MG63 (cell line): ENCODE data around the gene SCN2A. TPM values are rescaled to one million over a fixed set of nuclear protein-coding genes. Genes with fewer than 3 reads are reported as not detected.
A peak's percentile ranks its signal among the peaks of the same experiment; 100 is the strongest.
"Not testable (repeated sequence)": the region's sequence is repeated elsewhere in the genome, so short reads cannot be mapped to it uniquely, and the experiment has no call there.

Source experiments
- DNase-seq: peaks from one replicate; pipeline ENCODE4 v3.0.0-alpha.2; 2020
- H3K27me3 ChIP-seq: fragments of 250-450 bp; sonication (Bioruptor Pico); 2 replicates; pipeline ENCODE4 v1.5.1; 2020; ENCODE audit warnings: mild to moderate bottlenecking, moderate library complexity
- H3K36me3 ChIP-seq: fragments of 250-450 bp; sonication (Bioruptor Pico); 2 replicates; pipeline ENCODE4 v1.5.1; 2020; ENCODE audit warnings: mild to moderate bottlenecking, moderate library complexity
- H3K4me3 ChIP-seq: fragments of 250-450 bp; sonication (Bioruptor Pico); 2 replicates; pipeline ENCODE4 v1.5.1; 2020; ENCODE audit warnings: mild to moderate bottlenecking, moderate library complexity
- H3K9me3 ChIP-seq: fragments of 250-450 bp; sonication (Bioruptor Pico); 2 replicates; pipeline ENCODE4 v1.5.1; 2020; ENCODE audit warnings: mild to moderate bottlenecking, moderate library complexity
- total RNA-seq: library from RNA; depleted of rRNA; stranded (reverse); fragments of >200 nt; shearing (Covaris generic); gene quantifications from 2 replicates; pipeline ENCODE4 v1.2.3, GENCODE V29; 2014; ENCODE audit warnings: low replicate concordance

SCN2A gene
- total RNA-seq, 1 experiment from 2014 or later: 1.1 TPM

DNA sequence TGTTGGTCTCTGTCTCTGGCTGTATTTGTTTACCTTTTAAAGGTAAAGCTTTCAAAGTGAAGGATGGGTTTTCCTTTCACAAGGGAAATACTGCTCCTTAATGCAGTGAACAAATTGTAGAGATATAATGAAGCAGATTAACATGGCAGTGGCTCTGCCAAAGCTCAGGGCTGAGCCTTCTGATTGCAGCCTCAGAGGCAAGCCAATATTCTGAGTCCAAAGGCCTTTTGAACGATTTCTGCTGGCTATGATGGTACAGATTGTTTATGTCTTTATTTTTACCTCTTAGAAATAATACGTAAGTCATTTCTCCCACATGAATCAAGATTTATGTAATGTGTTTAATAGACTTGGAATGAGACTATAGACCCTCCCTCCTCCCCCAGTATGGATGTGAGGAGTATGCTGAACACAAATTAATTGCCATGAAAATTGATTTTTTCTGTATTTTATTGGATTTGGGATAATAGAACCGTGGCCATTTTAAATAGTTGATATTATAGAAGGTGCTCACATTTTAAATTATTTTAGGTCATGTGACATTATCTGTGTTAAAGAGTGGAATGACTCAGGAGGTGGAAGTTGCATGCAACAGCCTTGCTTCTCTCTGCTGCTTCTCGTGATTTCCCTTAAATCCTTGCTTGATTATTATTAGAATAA is 772 bp downstream of the SCN2A start:
- Histone ChIP-seq H3K27me3 (no peaks in the 10 kb centered on the region; the same call in 1 of the 2 replicates), H3K36me3 (no peaks in the 10 kb centered on the region), H3K9me3 (no peaks in the 10 kb centered on the region), H3K4me3 (no peak overlapping the region)
- DNase-seq: no peak

DNA sequence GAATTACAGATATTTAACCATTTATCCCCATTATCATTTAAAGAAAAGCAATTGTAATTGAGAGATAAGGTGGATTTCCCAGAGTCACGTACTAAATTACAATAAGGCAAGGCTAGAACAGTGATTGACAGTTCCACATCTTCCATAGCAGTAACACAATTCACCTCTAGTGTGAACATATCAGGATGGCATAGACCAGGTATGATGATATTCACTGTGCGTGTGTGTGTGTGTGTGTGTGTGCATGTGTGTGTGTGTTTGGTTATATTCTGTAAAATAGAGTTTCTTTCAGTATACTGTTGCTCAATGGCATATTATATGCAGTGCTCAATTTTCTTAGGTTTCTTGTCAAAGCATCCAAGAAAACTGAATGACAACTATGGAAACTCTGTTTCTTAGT is 1.7 kb downstream of the SCN2A start:
- no peak for DNase-seq
- Histone ChIP-seq H3K9me3 (no peaks in the 10 kb centered on the region), H3K27me3 (no peaks in the 10 kb centered on the region; the same call in 1 of the 2 replicates), H3K4me3 (no peak overlapping the region), H3K36me3 (no peaks in the 10 kb centered on the region)

DNA sequence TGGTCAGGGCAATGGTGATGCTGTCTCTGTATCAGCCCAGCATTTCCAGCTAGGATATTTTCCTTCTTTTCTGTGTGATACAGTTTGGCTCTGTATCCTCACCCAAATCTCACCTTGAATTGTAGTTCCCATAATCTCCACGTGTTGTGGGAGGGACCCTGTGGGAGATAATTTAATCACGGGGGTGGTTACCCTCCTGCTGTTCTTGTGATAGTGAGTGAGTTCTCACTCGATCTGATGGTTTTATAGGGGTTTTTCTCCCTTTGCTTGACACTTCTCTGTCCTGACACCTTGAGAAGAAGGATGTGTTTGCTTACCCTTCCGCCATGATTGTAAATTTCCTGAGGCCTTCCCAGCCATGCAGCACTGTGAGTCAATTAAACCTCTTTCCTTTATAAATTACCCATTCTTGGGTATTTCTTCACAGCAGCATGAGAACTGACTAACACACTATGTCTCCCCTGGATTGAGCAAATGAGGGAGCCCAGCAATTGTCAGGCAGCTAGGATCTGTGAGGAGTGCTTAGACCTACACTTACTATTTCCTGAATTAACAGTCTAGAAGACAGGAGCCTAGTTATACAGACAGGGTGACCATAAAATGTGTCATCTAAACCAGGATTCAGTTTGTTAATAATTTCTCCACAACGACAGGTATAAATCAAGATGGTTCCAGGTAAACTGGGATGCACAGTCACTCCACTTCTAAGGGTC is 6.0 kb downstream of the SCN2A start:
- Histone ChIP-seq H3K9me3 (no peaks in the 10 kb centered on the region), H3K36me3 (no peaks in the 10 kb centered on the region)

DNA sequence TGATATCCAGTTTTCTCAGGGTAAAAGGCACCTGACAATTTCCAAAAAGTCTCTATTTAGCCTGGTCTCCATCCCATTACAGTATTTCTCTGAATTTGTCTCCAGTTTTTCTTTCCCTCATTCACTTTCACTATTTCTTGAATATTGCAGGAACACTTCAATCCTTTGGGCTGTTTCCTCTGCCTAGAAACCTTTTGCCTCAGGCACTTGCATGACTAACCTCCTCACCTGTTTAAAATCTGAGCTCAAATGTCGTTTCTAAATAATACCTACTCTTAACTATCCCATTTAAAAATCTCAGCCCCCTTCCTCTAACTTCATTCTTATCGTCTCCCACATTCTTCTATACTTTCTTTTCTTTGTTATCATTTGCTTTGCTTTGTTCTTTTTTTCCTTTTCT is 9.0 kb downstream of the SCN2A start:
- Histone ChIP-seq H3K9me3 (no peaks in the 10 kb centered on the region), H3K4me3 (no peak overlapping the region), H3K36me3 (no peaks in the 10 kb centered on the region), H3K27me3 (no peaks in the 10 kb centered on the region)
- DNase-seq: no peak

More for the DNA sequence above, 6.0 kb downstream of the SCN2A start:
- no peak overlapping the region for H3K4me3 ChIP-seq
- no peaks in the 10 kb centered on the region; the same call in 1 of the 2 replicates for H3K27me3 ChIP-seq
- DNase-seq: no peak

DNA sequence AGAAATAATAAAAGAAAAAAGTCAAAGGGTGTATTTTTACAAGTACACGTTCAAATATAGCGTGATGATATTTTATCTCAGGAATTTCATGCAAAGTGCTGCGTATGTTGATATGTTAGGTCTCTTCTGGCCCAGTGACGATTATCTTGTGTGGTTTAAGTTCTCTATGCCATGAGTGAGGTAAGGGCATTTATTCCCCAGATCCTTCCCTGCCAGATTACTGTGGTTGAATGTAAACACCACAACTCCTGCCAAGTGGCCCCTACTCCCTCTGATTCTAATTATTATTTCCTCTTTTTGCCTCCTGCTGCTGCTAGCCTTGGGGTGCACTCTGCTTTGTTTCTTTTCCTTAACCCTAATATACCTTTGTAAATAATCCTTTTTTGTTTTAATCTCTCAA is 12.2 kb downstream of the SCN2A start:
- Histone ChIP-seq H3K4me3 (no peak overlapping the region), H3K9me3 (no peaks in the 10 kb centered on the region), H3K36me3 (no peaks in the 10 kb centered on the region), H3K27me3 (no peaks in the 10 kb centered on the region)
- peak; percentile 49 for DNase-seq

DNA sequence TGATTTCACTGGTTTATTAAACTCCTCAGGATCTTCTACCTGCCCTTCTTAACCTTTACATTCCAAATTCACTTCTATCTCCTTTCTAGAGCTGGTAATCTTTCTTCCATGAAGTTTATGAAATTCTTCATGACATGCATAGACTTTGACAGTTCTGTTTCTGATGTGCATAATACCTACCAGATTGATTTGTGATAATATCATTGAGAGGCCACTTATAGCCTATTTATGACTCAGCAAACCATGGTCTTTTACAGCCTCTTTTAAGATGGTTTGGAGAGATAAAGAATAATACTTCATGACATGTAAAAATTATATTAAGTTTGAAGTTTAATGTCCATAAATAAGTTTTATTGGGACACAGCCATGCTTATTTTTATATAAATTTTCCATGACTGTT is 14.0 kb downstream of the SCN2A start:
- Histone ChIP-seq H3K27me3 (no peaks in the 10 kb centered on the region), H3K36me3 (no peaks in the 10 kb centered on the region), H3K4me3 (no peak overlapping the region), H3K9me3 (no peaks in the 10 kb centered on the region)
- no peak for DNase-seq

DNA sequence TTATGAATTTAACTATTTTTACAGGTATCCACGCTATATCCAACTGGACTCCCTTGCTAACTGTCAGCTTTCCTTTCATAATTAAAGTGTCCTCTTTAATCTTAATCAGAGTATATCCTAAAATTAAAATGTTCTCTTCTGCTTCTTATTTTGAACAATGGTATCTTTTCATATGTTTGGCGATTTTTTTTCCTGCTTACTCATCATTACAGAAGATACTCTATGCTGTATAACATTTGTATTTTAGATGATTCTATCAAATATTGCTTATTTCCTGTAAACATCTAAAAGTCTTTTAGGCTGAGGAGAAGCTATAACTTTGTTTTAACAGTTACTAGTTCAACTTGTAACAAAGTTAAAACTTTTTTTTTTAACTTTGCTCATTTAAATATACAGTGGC is 17.4 kb downstream of the SCN2A start:
- H3K4me3 ChIP-seq: no peak overlapping the region
- H3K36me3 ChIP-seq: no peaks in the 10 kb centered on the region
- no peak for DNase-seq
- no peaks in the 10 kb centered on the region for H3K9me3 ChIP-seq
- no peaks in the 10 kb centered on the region for H3K27me3 ChIP-seq

DNA sequence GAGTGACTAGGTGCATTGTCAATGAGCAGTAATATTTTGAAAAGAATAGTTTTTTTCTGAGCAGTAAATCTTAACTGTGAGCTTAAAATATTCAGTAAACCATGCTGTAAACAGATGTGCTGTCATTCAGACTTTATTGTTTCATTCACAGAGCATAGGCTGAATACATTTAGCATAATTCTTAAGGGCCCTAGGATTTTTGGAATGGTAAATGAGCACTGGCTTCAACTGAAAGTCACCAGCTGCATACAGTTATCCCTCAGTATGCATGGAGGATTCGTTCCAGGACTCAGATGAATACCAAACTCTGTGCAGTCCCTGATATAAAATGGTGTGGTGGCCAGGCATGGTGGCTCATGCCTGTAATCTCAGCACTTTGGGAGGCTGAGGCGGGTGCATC is 21.1 kb downstream of the SCN2A start:
- not testable (repeated sequence) for DNase-seq, H3K36me3 ChIP-seq, H3K9me3 ChIP-seq, H3K4me3 ChIP-seq, H3K27me3 ChIP-seq

DNA sequence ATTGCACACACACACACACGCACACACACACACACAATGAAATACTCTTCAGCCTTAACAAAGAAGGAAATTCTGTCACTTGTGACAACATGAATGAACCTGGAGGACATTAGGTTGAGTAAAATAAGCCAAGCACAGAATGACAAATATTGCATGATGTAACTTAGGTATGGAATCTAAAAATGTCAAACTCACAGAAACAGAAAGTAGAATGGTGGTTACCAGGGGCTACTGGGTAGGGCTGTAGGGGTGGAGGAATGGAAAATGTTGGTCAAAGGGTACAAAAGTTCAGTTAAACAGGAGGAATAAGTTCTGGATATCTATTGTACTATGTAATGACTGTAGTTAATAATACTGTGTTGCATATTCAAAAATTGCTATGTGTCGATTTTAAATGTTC is 29.5 kb downstream of the SCN2A start:
- Histone ChIP-seq H3K27me3 (no peaks in the 10 kb centered on the region), H3K9me3 (no peaks in the 10 kb centered on the region), H3K36me3 (no peaks in the 10 kb centered on the region), H3K4me3 (no peak overlapping the region)
- DNase-seq: no peak

DNA sequence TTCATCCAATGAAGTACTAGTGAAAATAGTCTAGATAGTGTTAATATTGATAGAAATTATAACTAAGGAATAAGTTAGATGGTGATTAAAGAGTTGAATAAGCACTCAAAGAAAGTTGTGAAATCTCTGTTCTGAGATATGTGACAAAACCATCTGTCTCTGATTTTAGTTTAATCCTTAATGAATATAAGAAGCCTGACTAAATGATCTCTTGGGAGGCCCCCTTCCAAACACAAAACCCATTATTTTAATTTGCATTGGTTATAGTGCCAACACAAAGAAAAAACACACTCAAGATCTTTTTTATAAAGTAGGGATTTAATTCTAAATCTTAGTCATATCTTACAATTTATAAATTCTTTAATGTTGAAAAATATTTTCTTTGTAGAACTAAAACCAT is 34.0 kb downstream of the SCN2A start:
- DNase-seq: no peak
- H3K36me3 ChIP-seq: no peaks in the 10 kb centered on the region
- no peaks in the 10 kb centered on the region for H3K27me3 ChIP-seq
- H3K4me3 ChIP-seq: no peak overlapping the region
- no peaks in the 10 kb centered on the region for H3K9me3 ChIP-seq

DNA sequence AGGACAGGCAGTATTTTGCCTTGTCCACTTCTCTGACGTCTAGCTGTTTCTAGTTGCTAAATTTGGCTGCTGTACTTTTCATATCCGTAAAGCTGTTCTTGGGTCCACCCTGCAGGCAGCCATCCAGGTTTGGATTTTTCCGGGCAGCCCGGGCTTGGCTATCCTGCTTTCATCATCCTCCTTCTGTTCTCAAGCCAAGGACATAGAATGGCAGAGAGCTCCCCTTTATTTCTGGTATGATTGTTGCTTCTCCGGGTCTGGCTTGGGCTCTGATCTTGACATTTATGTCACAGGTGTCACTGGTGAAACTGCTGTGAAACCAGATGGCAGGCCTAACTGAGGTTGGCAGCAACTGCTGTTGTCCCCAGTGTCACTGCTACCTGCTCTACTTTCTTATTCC is 35.5 kb downstream of the SCN2A start:
- Histone ChIP-seq H3K4me3 (no peak overlapping the region), H3K36me3 (no peaks in the 10 kb centered on the region), H3K9me3 (no peaks in the 10 kb centered on the region), H3K27me3 (no peaks in the 10 kb centered on the region)
- DNase-seq: peak; percentile 68

DNA sequence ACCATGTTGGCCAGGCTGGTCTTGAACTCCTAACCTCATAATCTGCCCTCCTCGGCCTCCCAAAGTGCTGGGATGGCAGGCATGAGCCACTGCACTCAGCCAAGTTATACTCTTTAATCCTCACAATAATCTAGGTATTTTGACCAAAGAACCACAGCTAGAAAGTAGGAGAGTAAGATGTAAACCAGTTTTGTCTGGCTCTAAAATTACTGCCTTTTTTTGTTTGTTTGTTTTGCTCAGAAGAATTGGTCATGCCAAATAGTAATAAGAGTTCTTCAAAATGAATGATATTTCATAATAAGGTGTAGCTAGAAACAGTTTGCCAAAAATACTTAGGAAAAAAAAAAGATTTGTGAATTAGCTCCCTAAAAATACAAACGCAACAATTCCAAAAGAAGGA is 36.7 kb downstream of the SCN2A start:
- Histone ChIP-seq H3K9me3 (no peaks in the 10 kb centered on the region), H3K36me3 (no peaks in the 10 kb centered on the region)
- no peak for DNase-seq

DNA sequence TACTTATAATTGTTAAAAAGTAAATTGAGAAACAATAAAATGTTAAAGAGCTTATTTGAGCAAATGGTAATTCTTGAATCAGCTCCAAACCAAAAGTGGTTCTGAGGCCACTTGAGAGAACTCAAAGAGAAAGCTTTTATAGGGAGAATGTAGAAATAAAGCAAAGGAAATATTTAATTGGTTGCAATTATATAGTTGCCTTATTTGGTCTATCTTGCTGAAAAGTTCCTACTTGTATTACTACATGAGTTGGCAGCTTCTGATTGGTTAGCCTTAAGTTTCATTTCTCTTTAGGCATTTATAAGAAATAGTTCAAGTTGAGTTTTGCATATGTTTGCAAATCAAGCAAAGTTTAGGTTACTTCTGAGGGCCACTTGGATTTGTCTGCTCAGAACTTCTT is 38.1 kb downstream of the SCN2A start:
- no peak for DNase-seq
- no peak overlapping the region for H3K4me3 ChIP-seq
- no peaks in the 10 kb centered on the region for H3K27me3 ChIP-seq

More for the DNA sequence above, 36.7 kb downstream of the SCN2A start:
- Histone ChIP-seq H3K27me3 (no peaks in the 10 kb centered on the region), H3K4me3 (no peak overlapping the region)

DNA sequence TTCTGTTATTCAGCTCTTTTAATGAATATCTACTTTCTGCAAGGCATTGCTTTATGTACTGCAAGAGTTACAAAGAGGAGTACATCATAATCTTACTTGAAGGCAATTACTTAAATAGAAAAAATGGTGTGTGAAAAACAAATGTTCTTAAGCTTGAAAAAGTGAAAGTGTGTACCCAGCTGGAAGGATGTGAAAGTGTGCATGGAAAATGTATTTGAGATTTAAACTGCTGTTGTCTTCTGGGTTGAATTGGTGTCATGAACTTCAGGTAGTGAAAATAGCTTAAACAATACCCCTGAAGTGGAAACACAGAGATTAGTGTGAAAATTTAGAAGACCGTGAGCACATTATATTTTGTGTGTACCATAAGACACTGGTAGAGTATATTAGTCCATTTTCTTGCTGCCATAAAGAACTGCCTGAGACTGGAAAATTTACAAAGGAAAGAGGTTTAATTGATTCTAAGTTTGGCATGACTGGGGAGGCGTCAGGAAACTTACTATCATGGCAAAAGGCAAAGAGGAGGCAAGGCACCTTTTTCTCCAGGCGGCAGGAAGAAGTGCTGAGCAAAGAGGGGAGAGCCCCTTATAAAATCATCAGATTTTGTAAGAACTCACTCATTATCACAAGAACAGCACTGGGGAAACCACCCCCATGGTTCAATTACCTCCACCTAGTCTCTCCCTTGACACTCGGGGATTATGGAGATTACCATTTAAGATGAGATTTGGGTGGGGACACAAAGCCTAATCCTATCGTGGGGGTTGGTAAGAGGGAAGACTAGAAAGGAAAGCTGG is 38.8 kb downstream of the SCN2A start:
- Histone ChIP-seq H3K27me3 (no peaks in the 10 kb centered on the region), H3K36me3 (no peaks in the 10 kb centered on the region), H3K4me3 (no peak overlapping the region), H3K9me3 (no peaks in the 10 kb centered on the region)
- DNase-seq: no peak

More for the DNA sequence above, 38.1 kb downstream of the SCN2A start:
- Histone ChIP-seq H3K36me3 (no peaks in the 10 kb centered on the region), H3K9me3 (no peaks in the 10 kb centered on the region)

DNA sequence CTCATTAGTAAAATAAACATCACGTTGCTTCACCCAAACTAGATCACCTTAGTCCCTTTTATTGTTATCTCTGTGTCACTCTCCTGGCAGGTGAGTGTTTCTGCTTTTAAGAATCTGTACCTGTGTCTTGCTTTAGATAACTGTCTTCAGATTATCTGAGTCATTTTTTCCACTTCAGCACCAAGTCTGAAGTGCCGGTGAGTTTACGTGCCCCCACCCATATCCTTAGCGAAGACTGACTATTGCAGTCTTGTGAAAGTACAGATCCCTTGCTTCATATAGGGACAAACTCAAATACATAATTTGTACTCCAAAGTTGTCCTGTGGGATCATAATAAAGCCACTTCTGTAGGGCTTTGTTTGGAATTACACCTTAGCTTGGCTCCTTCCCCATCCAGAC is 41.1 kb downstream of the SCN2A start:
- no peaks in the 10 kb centered on the region for H3K36me3 ChIP-seq
- no peaks in the 10 kb centered on the region for H3K27me3 ChIP-seq
- no peaks in the 10 kb centered on the region for H3K9me3 ChIP-seq
- H3K4me3 ChIP-seq: no peak overlapping the region
- DNase-seq: no peak

DNA sequence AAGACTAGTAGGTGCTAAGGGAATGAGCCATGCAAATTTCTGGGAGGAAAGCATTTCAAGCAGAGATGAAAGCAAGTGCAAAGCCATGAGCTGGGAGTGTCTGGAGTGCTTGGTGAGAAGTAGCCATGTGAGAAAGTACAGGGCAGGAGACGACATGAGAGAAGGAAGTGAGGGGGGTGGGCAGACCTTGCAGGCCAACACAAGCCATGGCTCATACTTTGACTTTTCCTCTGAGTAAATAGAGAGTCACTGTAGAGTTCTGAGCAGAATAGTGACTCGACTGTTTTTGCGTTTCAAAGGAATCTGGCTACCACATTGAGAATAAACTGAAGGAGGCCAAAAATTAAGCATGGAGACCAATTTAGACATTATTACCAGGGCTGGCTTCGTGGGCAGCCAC is 42.2 kb downstream of the SCN2A start:
- DNase-seq: no peak

DNA sequence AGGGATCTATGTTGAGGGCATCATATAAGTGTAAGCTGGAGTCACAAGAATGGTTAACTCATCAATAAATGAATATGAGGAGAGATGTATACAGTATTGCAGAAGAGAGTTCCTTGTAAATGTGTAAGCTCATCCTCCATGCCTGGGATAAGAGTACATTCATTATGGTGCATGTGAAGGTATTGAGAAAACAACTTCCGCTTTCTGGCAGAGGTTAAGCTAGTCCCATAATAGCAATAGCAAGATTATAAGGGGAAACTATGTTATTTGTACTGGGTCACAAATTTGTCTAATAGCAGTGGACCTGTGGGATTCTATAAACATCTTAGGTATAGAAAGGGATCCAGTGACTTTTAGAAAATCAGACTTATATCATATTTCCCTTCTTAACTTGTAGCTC is 44.1 kb downstream of the SCN2A start:
- H3K36me3 ChIP-seq: no peaks in the 10 kb centered on the region
- no peaks in the 10 kb centered on the region for H3K9me3 ChIP-seq
- H3K27me3 ChIP-seq: no peaks in the 10 kb centered on the region
- no peak for DNase-seq
- no peak overlapping the region for H3K4me3 ChIP-seq

More for the DNA sequence above, 42.2 kb downstream of the SCN2A start:
- H3K9me3 ChIP-seq: no peaks in the 10 kb centered on the region
- H3K27me3 ChIP-seq: no peaks in the 10 kb centered on the region
- H3K4me3 ChIP-seq: no peak overlapping the region
- no peaks in the 10 kb centered on the region for H3K36me3 ChIP-seq
